ENCODE results near the gene TOPBP1. TPM values are rescaled to one million over a fixed set of nuclear protein-coding genes. Genes with fewer than 3 reads are reported as not detected.

The TOPBP1 gene
- 35.7 and 58.0 TPM in 2 replicates for total RNA-seq (2014; rRNA removed; shearing (Covaris generic))

DNA sequence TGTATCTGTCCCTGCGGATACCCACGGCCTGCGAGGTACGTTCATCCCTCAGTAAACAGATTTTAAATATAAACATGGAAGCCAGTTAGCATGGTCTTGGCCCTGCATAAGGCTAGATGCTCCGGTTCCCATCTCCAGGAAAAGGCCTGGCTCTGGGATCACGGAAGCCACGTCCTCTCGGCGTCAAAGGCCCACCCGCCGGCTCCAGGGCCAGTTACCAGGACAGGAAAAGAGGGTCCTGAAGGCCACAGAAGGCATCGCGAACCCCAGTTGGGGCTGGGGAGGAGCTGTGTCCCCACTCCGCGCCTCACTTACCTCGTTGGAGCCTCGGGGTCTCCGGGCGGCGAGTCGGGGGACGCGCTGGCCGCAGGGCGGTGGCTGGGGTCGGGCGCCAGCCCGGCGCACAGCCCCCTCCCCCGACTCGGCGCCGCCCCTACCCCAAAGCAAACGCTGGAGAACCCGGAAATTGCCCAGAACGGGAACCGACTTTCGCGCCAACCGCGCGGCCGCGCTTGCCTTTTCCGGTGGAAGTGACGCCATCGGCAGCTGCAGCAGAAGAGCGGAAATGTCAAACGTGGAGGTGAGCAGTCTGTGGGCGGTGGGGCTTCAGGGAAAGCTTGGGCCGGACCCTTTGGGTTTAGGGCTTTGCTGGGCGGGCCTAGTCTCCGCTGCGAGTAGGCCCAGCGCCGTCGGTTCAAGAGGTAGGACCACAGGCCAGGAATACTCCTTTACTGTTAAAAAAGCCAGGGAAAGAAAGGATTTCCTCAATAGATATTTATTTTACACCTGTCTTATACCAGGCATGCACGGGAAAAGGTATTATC lies at the start of gene TOPBP1:
TOPBP1 (minus strand) TSS at position 488 of the 824 bp plus-strand sequence. CDS start 814 bp downstream, outside the sequence.
- Histone ChIP-seq H3K9me3 (replicated peaks) (no peaks in the 10 kb centered on the region), H3K36me3 (peaks cover 40% of the 10 kb centered on the region), H3K27me3 (replicated peaks) (no peaks in the 10 kb centered on the region), H3K4me3 (peak within 1 kb of the TSS; percentile 73), H3K27ac (peak within 1 kb of the TSS; percentile 91), H3K4me1 (replicated peaks) (peaks cover 14% of the 10 kb centered on the region)
- DNase-seq (ENCODE audit: low read depth in 1 of 2, low spot score in 2 of 2) = peak; percentile 64 to 76

DNA sequence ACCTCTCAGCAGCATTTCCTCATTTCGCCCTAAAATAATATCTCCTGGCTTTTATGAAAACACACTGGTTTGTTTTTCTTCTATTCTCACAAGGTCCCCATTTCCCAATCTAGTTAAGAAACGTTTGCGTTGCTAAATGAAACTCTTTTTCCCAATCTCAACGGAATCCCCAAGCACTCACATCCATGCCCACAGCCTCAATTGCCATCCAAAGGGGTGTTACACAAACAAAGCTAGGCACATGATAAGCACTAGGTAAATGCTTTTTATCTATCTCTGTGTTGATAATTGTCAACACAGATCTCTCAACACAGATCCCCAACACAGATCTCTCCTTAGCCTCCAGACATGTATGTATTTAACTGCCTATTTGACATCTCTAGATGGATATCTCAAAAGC lies 49.3 kb upstream of the TOPBP1 start:
- no peak for DNase-seq (ENCODE audit: low read depth in 1 of 2, low spot score in 2 of 2)
- Histone ChIP-seq H3K27me3 (replicated peaks) (0 out of 2 replicates have a peak, but pooled peaks cover 3% of the 10 kb centered on the region), H3K4me3 (no peak overlapping the region), H3K4me1 (replicated peaks) (no peaks in the 10 kb centered on the region), H3K36me3 (no peaks in the 10 kb centered on the region), H3K9me3 (replicated peaks) (no peaks in the 10 kb centered on the region), H3K27ac (no peak overlapping the region)

DNA sequence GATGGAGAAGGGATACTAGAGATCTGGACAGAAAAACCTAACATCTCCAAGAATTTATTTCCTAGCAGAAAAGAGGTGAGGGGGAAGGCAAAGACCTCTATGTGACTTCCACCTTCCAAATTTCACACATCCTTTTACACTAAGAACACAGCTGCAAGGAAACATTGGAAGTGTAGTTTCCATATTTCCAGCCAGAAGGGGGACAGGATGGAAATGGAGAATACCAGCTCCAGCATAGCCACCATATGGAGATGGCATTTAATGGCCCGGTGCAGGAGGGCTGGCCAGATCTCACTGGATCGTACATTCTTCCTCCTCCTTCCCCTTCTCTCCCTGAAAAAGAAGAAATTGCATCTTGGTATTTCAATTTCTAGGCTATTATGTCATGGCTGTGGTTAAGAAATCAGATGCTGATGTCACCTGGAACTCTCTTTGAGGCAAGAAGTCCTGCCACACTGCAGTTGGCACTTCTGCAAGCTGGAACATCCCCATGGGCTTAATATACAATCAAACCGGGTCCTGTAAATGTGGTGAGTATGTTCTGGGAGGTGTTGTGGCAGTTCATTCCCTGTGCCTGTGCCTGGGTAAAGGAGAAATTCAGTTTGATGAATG lies 47.5 kb upstream of the TOPBP1 start:
- Histone ChIP-seq H3K27ac (no peak overlapping the region), H3K36me3 (no peaks in the 10 kb centered on the region), H3K4me1 (replicated peaks) (no peaks in the 10 kb centered on the region), H3K27me3 (replicated peaks) (0 out of 2 replicates have a peak, but pooled peaks cover 3% of the 10 kb centered on the region), H3K9me3 (replicated peaks) (no peaks in the 10 kb centered on the region), H3K4me3 (no peak overlapping the region)
- DNase-seq (ENCODE audit: low read depth in 1 of 2, low spot score in 2 of 2) = no peak

DNA sequence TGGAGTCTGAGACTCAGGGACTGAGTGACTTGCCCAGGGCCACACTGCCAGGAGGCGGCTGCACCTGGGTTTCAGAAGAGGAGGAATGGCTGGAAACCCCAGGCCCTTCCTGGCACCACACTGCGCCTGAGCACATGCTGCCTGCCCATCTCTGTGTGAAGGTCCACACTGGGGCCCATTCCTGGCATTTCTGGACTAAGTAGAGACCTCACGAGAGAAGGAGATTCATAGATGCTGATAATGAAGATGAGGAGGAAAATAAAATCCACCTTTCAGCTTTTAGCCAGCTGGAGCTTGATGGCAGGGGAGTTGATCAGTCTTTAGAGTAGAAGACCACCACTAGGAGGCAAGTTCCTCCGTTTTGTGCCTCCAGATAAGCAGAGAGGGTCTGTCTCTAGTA lies 44.3 kb upstream of the TOPBP1 start:
- no peaks in the 10 kb centered on the region for H3K9me3 ChIP-seq (replicated peaks)
- H3K27me3 ChIP-seq (replicated peaks) = 0 out of 2 replicates have a peak, but pooled peaks cover 3% of the 10 kb centered on the region

DNA sequence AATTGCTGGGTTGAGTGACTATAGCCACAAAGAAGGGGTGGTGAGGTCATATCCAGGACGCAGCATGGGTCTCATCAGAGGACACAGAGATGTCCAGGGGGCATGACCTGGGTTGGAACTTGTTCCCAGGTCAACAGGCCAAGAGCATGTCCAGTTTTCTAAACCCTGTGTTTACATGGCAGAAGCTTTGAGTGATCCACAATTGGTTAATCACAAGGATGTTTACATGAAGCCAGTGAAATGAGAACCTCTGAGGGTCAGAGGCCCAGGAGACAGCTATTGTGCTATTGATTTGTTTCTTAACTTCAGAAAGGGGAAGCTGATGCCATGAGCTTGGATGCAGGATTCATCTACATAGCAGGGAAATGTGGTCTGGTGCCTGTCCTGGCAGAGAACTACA lies 42.2 kb upstream of the TOPBP1 start:
- no peak for DNase-seq (ENCODE audit: low read depth in 1 of 2, low spot score in 2 of 2)
- no peaks in the 10 kb centered on the region for H3K36me3 ChIP-seq
- no peaks in the 10 kb centered on the region for H3K9me3 ChIP-seq (replicated peaks)
- H3K4me1 ChIP-seq (replicated peaks) = no peaks in the 10 kb centered on the region
- H3K4me3 ChIP-seq = no peak overlapping the region
- 0 out of 2 replicates have a peak, but pooled peaks cover 3% of the 10 kb centered on the region for H3K27me3 ChIP-seq (replicated peaks)
- no peak overlapping the region for H3K27ac ChIP-seq

More for the DNA sequence above, 44.3 kb upstream of the TOPBP1 start:
- Histone ChIP-seq H3K4me1 (replicated peaks) (no peaks in the 10 kb centered on the region), H3K27ac (no peak overlapping the region), H3K4me3 (no peak overlapping the region), H3K36me3 (no peaks in the 10 kb centered on the region)
- no peak for DNase-seq (ENCODE audit: low read depth in 1 of 2, low spot score in 2 of 2)

DNA sequence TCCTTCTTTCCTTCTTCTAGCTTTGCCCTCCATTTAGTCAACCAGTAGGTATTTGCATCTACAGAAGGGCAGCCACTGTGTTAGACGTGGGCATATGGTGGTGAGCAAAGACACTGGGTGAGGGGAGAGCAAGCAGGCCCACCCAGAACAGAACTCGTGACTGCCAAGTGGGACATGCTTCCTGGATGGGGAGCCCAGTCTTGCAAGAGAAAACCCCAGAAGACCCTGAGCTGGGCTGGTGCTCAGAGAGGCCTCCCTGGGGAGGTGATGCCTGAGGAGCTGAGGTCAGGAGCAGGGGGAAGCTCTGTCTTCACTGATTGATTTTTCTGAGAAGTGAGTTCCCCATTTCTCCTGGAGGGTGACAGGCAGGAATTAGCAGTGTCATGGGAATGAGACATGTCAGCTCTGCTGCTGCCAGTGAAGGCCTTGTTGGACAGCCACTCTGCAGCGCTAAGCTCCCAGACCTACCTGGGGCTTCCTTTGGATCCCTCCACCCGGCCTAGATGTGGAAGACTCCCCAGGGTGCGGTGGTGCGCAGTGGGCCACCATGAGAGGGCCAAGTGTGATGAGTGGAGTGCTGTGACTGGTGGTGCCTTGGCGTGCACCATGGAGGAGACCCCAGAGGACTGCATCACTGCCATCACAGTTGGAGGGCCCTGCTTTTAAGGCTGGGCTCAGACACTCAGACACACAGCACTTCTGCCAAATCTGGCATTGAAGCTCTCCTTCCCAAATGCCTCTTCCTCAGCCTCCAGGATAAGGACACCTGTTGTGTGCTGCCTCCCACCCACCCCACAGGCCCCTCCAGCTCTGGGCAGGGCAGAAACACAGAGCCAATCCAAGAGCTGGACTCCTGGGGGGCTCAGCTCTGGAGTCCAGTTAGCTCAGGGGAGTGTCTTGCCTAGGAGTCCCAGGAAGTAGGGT lies 40.0 kb upstream of the TOPBP1 start:
- no peak for DNase-seq (ENCODE audit: low read depth in 1 of 2, low spot score in 2 of 2)
- H3K27me3 ChIP-seq (replicated peaks) = no peaks in the 10 kb centered on the region
- H3K4me1 ChIP-seq (replicated peaks) = no peaks in the 10 kb centered on the region
- no peak overlapping the region for H3K27ac ChIP-seq
- no peaks in the 10 kb centered on the region for H3K36me3 ChIP-seq
- H3K9me3 ChIP-seq (replicated peaks) = peaks cover 4% of the 10 kb centered on the region; the same call in 1 of the 2 replicates
- no peak overlapping the region for H3K4me3 ChIP-seq

DNA sequence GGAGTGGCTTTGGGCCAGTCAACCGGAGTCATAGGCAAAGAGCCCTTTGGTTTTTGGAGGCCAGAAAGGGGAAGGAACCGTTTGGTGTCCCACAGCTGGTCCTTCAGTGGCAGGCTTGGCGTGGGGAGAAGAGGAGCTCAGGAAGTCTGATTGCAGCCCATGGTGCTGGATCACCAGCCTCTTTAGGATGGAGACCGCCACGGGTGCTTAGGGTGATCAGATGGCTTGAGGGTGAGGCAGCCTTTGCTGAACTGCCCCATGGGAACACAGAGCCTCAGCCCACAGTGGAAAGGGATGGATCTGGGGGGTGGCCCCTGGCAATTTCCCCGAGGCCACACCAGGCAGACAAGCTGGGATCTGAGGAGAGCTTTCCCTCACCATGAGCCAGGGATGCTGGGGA lies 38.6 kb upstream of the TOPBP1 start:
- Histone ChIP-seq H3K36me3 (no peaks in the 10 kb centered on the region), H3K27me3 (replicated peaks) (no peaks in the 10 kb centered on the region), H3K4me1 (replicated peaks) (no peaks in the 10 kb centered on the region), H3K9me3 (replicated peaks) (peaks cover 4% of the 10 kb centered on the region; the same call in 1 of the 2 replicates), H3K4me3 (no peak overlapping the region), H3K27ac (no peak overlapping the region)
- no peak for DNase-seq (ENCODE audit: low read depth in 1 of 2, low spot score in 2 of 2)

DNA sequence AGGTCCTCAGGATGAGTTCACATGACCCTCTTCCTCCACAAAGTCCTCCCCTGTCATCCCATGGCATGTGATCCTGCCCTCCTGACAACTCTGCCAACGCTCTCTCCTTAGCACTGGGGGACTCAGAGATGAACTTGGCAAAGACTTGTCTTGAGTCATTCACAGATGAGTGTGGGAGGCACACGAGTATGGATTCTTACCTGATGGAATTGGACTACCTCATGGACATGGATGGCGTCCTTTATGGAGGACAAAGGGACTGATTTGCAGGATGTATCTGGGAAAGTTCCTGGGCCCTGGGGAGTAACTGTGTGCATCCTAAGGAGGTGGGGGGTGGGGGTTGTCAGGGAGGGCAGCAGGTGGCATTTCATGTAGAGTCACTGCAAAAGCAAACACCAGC lies 38.2 kb upstream of the TOPBP1 start:
- no peak overlapping the region for H3K27ac ChIP-seq
- no peak overlapping the region for H3K4me3 ChIP-seq

DNA sequence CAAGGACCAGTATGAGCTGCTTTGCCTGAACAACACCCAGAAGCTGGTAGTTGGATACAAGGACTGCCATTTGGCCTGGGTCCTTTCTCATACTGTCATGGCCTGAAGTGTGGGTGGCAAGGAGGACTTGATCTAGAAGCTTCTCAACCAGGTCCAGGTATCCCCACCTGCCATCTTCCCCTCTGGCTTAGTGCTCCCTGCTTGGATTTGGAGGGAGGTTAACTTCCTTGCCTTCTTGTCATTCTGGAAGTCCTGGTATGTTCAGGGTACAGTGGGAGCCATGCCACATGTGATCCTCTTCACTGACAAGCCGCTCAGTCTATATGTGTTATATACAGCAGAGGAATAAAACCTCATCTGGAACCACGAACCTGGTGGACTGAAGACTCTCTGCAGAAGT lies 37.7 kb upstream of the TOPBP1 start:
- H3K27ac ChIP-seq = no peak overlapping the region
- H3K27me3 ChIP-seq (replicated peaks) = no peaks in the 10 kb centered on the region
- no peaks in the 10 kb centered on the region for H3K4me1 ChIP-seq (replicated peaks)
- H3K9me3 ChIP-seq (replicated peaks) = peaks cover 4% of the 10 kb centered on the region; the same call in 1 of the 2 replicates
- no peaks in the 10 kb centered on the region for H3K36me3 ChIP-seq
- H3K4me3 ChIP-seq = no peak overlapping the region
- no peak for DNase-seq (ENCODE audit: low read depth in 1 of 2, low spot score in 2 of 2)

More for the DNA sequence above, 38.2 kb upstream of the TOPBP1 start:
- no peaks in the 10 kb centered on the region for H3K27me3 ChIP-seq (replicated peaks)
- no peaks in the 10 kb centered on the region for H3K4me1 ChIP-seq (replicated peaks)
- DNase-seq (ENCODE audit: low read depth in 1 of 2, low spot score in 2 of 2) = no peak
- peaks cover 4% of the 10 kb centered on the region; the same call in 1 of the 2 replicates for H3K9me3 ChIP-seq (replicated peaks)
- no peaks in the 10 kb centered on the region for H3K36me3 ChIP-seq

DNA sequence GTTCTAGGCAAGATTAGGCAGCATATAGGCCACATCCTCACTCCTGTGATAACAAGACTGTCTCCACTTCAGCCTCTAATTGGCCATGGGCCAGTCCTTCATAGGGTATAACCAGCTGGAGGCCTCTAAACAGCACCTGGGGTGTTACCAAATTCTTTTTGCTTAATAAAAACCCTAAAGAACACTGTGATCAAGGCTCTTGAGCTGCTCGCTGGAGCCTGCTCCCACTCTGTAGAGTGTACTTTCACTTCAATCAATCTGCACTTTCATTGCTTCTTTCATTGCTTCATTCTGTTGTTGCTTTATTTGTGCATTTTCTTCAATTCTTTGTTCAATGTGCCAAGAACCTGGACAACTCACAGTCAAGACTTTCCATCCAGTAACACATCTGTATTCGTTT lies 36.2 kb upstream of the TOPBP1 start:
- no peaks in the 10 kb centered on the region for H3K4me1 ChIP-seq (replicated peaks)
- no peak overlapping the region for H3K27ac ChIP-seq
- H3K9me3 ChIP-seq (replicated peaks) = peaks cover 4% of the 10 kb centered on the region; the same call in 1 of the 2 replicates
- H3K27me3 ChIP-seq (replicated peaks) = no peaks in the 10 kb centered on the region
- no peaks in the 10 kb centered on the region for H3K36me3 ChIP-seq
- no peak overlapping the region for H3K4me3 ChIP-seq
- DNase-seq (ENCODE audit: low read depth in 1 of 2, low spot score in 2 of 2) = no peak

DNA sequence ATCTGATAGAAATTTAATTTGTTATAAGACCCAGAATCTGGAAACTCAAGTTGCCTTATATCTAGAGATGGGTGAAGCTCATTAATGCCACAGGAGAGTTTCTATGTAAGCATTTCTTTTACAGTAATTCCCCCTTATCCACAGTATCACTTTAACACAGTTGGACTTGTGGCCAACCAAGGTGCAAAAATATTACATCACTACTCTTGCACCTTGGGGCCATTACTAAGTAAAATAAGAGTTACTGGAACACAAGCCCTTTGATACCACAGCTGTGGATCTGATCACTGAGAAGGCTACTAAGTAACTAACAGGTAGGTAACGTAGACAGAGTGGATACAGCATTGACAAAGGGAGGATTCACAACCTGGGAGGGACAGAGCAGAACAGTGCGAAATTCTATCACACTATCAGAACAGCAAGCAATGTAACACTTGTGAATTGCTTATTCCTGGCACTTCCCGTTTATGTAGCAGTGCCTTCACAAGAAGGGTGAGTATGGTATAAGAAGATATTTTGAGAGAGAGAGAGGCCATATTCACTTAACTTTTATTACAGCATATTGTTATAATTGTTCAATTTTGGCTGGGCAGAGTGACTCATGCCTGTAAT lies 33.9 kb upstream of the TOPBP1 start:
- Histone ChIP-seq H3K27ac (no peak overlapping the region), H3K4me3 (no peak overlapping the region), H3K9me3 (replicated peaks) (peaks cover 4% of the 10 kb centered on the region; the same call in 1 of the 2 replicates), H3K27me3 (replicated peaks) (no peaks in the 10 kb centered on the region), H3K36me3 (no peaks in the 10 kb centered on the region), H3K4me1 (replicated peaks) (no peaks in the 10 kb centered on the region)
- DNase-seq (ENCODE audit: low read depth in 1 of 2, low spot score in 2 of 2) = no peak

DNA sequence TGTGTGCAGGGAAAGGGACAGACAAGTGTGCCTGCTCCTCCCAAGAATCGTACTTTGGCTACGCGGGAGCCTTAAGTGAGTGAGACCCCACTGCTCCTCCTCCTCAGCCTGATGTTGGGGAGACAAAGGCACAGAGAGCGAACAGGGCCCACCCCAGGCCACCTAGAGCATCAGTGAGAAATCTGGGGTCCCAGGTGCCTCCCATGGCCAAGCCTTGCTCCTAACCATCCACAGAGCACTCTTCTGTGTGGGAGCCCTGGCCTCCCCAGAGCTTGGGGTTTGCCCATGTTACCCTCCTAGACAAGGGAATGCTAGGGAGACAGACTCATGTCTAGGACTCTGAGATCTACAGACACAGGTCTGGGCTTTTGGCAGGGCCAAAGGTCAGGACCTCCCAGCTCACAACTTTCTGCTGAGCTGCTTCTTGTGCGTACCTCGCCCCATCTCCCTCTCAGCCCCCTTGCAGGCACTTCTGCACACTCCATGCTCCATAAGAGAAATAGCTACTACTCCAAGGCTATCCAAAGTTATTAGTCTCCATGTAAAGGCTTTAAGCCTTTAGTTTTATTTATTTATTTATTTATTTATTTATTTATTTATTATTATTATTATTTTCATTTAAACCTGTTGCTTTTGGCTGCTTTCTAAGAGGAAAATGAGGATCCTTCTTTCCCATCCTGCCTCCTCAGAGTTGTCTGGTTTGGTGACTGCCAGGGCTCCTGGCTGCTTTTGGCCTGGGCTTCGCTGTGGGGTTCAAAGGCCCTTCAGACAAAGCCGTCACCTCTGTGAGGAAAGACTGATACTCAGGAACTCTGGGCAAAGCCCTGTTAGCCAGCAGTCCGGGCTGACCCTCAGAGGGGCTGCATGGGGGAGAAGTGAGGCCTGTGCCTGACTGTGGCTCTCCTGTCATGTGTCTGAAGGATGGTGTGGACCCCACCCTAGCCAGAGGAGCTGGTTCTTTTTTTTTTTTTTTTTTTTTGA lies 32.8 kb upstream of the TOPBP1 start:
- H3K36me3 ChIP-seq = no peaks in the 10 kb centered on the region
- no peaks in the 10 kb centered on the region for H3K4me1 ChIP-seq (replicated peaks)
- no peak overlapping the region for H3K4me3 ChIP-seq
- no peak overlapping the region for H3K27ac ChIP-seq
- peaks cover 4% of the 10 kb centered on the region; the same call in 1 of the 2 replicates for H3K9me3 ChIP-seq (replicated peaks)
- H3K27me3 ChIP-seq (replicated peaks) = no peaks in the 10 kb centered on the region
- DNase-seq (ENCODE audit: low read depth in 1 of 2, low spot score in 2 of 2) = no peak

Measured in SJSA1 (cell line).